Mesenchymal stem cell (in vitro differentiated cells and primary cell): ENCODE measurements around the gene FNDC3B.

ENCODE experiments used
- DNase-seq: peaks from one replicate; pipeline ENCODE4 v3.0.0-alpha.2; 2013
- H2AFZ ChIP-seq: one replicate; pipeline ENCODE4 v1.6.1; 2013; ENCODE audit warnings: low read depth, mild to moderate bottlenecking, control low read depth, inconsistent platforms, low read length, moderate library complexity
- H2AK5ac ChIP-seq: 2 replicates; pipeline ENCODE4 v1.6.1; 2013; ENCODE audit warnings: low read length, moderate library complexity, mild to moderate bottlenecking, inconsistent platforms; ENCODE audit not compliant: severe bottlenecking
- H2BK120ac ChIP-seq: one replicate; pipeline ENCODE4 v1.6.1; 2013; ENCODE audit warnings: low read depth, mild to moderate bottlenecking, inconsistent platforms, low read length, moderate library complexity
- H2BK12ac ChIP-seq, 2 experiments: one replicate each; pipeline ENCODE4 v1.6.1; 2013; ENCODE audit warnings: inconsistent platforms in 2 of 2, low read length in 2 of 2, mild to moderate bottlenecking in 2 of 2, moderate library complexity in 2 of 2, control low read depth in 1 of 2
- H2BK15ac ChIP-seq: one replicate; pipeline ENCODE4 v1.6.1; 2013; ENCODE audit warnings: mild to moderate bottlenecking, low read depth, inconsistent platforms; ENCODE audit not compliant: poor library complexity, severe bottlenecking
- H2BK5ac ChIP-seq: 2 replicates; pipeline ENCODE4 v1.6.1; 2013; ENCODE audit warnings: low read depth, mild to moderate bottlenecking, low read length, control low read depth, inconsistent platforms; ENCODE audit not compliant: poor library complexity, severe bottlenecking
- H3K14ac ChIP-seq, 2 experiments: one replicate each; pipeline ENCODE4 v1.6.1; 2013; ENCODE audit warnings: inconsistent platforms in 2 of 2, low read length in 2 of 2, control low read depth in 1 of 2, mild to moderate bottlenecking in 1 of 2, moderate library complexity in 1 of 2
- H3K18ac ChIP-seq, 2 experiments: one replicate each; pipeline ENCODE4 v1.6.1; 2013; ENCODE audit warnings: inconsistent platforms in 2 of 2, low read length in 2 of 2, control low read depth in 1 of 2, low read depth in 1 of 2, mild to moderate bottlenecking in 1 of 2
- H3K23ac ChIP-seq, 2 experiments: one replicate each; pipeline ENCODE4 v1.6.1; 2013; ENCODE audit warnings: inconsistent platforms in 2 of 2, low read length in 2 of 2, mild to moderate bottlenecking in 2 of 2, moderate library complexity in 2 of 2, control low read depth in 1 of 2
- H3K27ac ChIP-seq: 2 replicates; pipeline ENCODE4 v1.5.1; 2013; ENCODE audit warnings: mild to moderate bottlenecking, moderate library complexity, low read length, control low read depth, inconsistent platforms; ENCODE audit not compliant: poor library complexity, severe bottlenecking
- H3K27me3 ChIP-seq, 2 experiments: 2 replicates each; pipeline versions ENCODE4 v1.6.1 to v1.7.0; 2013; ENCODE audit warnings: low read length in 2 of 2, mild to moderate bottlenecking in 2 of 2, moderate library complexity in 2 of 2, control low read depth in 1 of 2, inconsistent platforms in 1 of 2; ENCODE audit not compliant: control insufficient read depth in 1 of 2, insufficient read depth in 1 of 2
- H3K36me3 ChIP-seq, 2 experiments: 2 replicates each; pipeline versions ENCODE4 v1.6.1 to v1.7.0; 2013; ENCODE audit warnings: low read length in 2 of 2, control low read depth in 1 of 2, inconsistent platforms in 1 of 2, low read depth in 1 of 2, mild to moderate bottlenecking in 1 of 2; ENCODE audit not compliant: insufficient read depth in 2 of 2, control insufficient read depth in 1 of 2
- H3K4ac ChIP-seq, 2 experiments: one replicate each; pipeline ENCODE4 v1.6.1; 2013; ENCODE audit warnings: inconsistent platforms in 2 of 2, low read length in 2 of 2, mild to moderate bottlenecking in 2 of 2, moderate library complexity in 2 of 2, control low read depth in 1 of 2, low read depth in 1 of 2
- H3K4me1 ChIP-seq: 2 replicates; pipeline ENCODE4 v1.6.1; 2013; ENCODE audit warnings: low read depth, low read length, control low read depth; ENCODE audit not compliant: control insufficient read depth, insufficient read depth
- H3K4me2 ChIP-seq: 2 replicates; pipeline ENCODE4 v1.6.1; 2013; ENCODE audit warnings: low read length, mild to moderate bottlenecking, inconsistent platforms; ENCODE audit not compliant: poor library complexity, severe bottlenecking
- H3K4me3 ChIP-seq, 2 experiments: 2 replicates each; pipeline versions ENCODE4 v1.5.1 to v1.7.0; 2013; ENCODE audit warnings: low read length in 2 of 2, mild to moderate bottlenecking in 2 of 2, control low read depth in 1 of 2, low read depth in 1 of 2; ENCODE audit not compliant: insufficient read depth in 1 of 2
- H3K79me1 ChIP-seq: replicated peaks from 2 replicates; pipeline ENCODE4 v1.6.1; 2013; ENCODE audit warnings: mild to moderate bottlenecking, control low read depth, low read length, inconsistent platforms; ENCODE audit not compliant: poor library complexity, severe bottlenecking
- H3K9ac ChIP-seq: 2 replicates; pipeline ENCODE4 v1.7.0; 2013; ENCODE audit warnings: mild to moderate bottlenecking, low read length, moderate library complexity
- H3K9me3 ChIP-seq: 2 replicates; pipeline ENCODE4 v1.7.0; 2013; ENCODE audit warnings: mild to moderate bottlenecking, low read length; ENCODE audit not compliant: control insufficient read depth
- H4K8ac ChIP-seq: one replicate; pipeline ENCODE4 v1.6.1; 2013; ENCODE audit warnings: inconsistent platforms, mild to moderate bottlenecking, low read length, moderate library complexity
- H4K91ac ChIP-seq: one replicate; pipeline ENCODE4 v1.6.1; 2013; ENCODE audit warnings: mild to moderate bottlenecking, low read length, inconsistent platforms
- WGBS: methylation state at CpG from one replicate; pipeline ENCODE4 v1.1.7; 2013; ENCODE audit warnings: mixed read lengths; 5-methylcytosine and 5-hydroxymethylcytosine counted together

The FNDC3B gene

GRCh38 chr3:172187511-172187910 lies 148.1 kb downstream of the FNDC3B start:
- H4K91ac ChIP-seq, result no peak overlapping the region
- no peaks in the 10 kb centered on the region for H3K9me3 ChIP-seq
- no peak overlapping the region for H2AFZ ChIP-seq
- no peak overlapping the region for H2BK15ac ChIP-seq
- H3K23ac ChIP-seq, result no peak overlapping the region
- no peaks in the 10 kb centered on the region for H3K79me1 ChIP-seq
- WGBS, result 100% methylated on average over 4 of the region's 6 CpGs
- no peak overlapping the region for H3K18ac ChIP-seq
- no peak overlapping the region for H3K27ac ChIP-seq
- H2BK12ac ChIP-seq, result no peak overlapping the region
- H3K4me3 ChIP-seq, result no peak overlapping the region
- H3K4me1 ChIP-seq, result no peaks in the 10 kb centered on the region
- no peak overlapping the region for H2BK120ac ChIP-seq
- H4K8ac ChIP-seq, result no peak overlapping the region
- H2BK5ac ChIP-seq, result no peak overlapping the region
- no peaks in the 10 kb centered on the region for H3K27me3 ChIP-seq
- peaks cover 0 to 3% of the 10 kb centered on the region in 2 experiments for H3K36me3 ChIP-seq
- H3K4ac ChIP-seq, result no peak overlapping the region
- no peak overlapping the region for H3K14ac ChIP-seq
- no peak overlapping the region for H3K9ac ChIP-seq
- H2AK5ac ChIP-seq, result no peak overlapping the region
- DNase-seq, result no peak
- no peak overlapping the region for H3K4me2 ChIP-seq

- no peak overlapping the region for H4K8ac ChIP-seq
- H2BK120ac ChIP-seq, result no peak overlapping the region
- H3K4me3 ChIP-seq, result no peak overlapping the region
- H4K91ac ChIP-seq, result no peak overlapping the region
- no peak overlapping the region for H3K27ac ChIP-seq
- no peak for DNase-seq
- H3K4ac ChIP-seq, result no peak overlapping the region
- no peak overlapping the region for H3K9ac ChIP-seq
- H3K23ac ChIP-seq, result no peak overlapping the region
- no peaks in the 10 kb centered on the region for H3K79me1 ChIP-seq
- H2AK5ac ChIP-seq, result no peak overlapping the region
- H3K14ac ChIP-seq, result no peak overlapping the region
- no peak overlapping the region for H2AFZ ChIP-seq
- H3K27me3 ChIP-seq, result no peaks in the 10 kb centered on the region
- H2BK5ac ChIP-seq, result no peak overlapping the region
- no peak overlapping the region for H3K4me2 ChIP-seq
- H2BK15ac ChIP-seq, result no peak overlapping the region
- H2BK12ac ChIP-seq, result no peak overlapping the region
- WGBS, result 98% methylated on average over 10 of the region's 11 CpGs
- H3K18ac ChIP-seq, result no peak overlapping the region
- H3K9me3 ChIP-seq, result no peaks in the 10 kb centered on the region
- H3K4me1 ChIP-seq, result no peaks in the 10 kb centered on the region
- peaks cover 0 to 3% of the 10 kb centered on the region in 2 experiments for H3K36me3 ChIP-seq
Measured at GRCh38 chr3:172188511-172188910, 149.1 kb downstream of the FNDC3B start.

- Histone ChIP-seq H3K4me2 (no peak overlapping the region), H2BK5ac (no peak overlapping the region), H3K4me1 (no peaks in the 10 kb centered on the region), H3K4me3 (no peak overlapping the region), H3K23ac (no peak overlapping the region), H2BK15ac (no peak overlapping the region), H2AK5ac (no peak overlapping the region), H3K36me3 (peaks cover 0 to 3% of the 10 kb centered on the region in 2 experiments), H3K4ac (no peak overlapping the region), H3K27ac (no peak overlapping the region), H3K14ac (no peak overlapping the region), H2BK120ac (no peak overlapping the region), H3K9ac (no peak overlapping the region), H3K9me3 (no peaks in the 10 kb centered on the region), H2AFZ (no peak overlapping the region), H2BK12ac (no peak overlapping the region), H4K91ac (no peak overlapping the region), H4K8ac (no peak overlapping the region), H3K27me3 (no peaks in the 10 kb centered on the region), H3K18ac (no peak overlapping the region), H3K79me1 (no peaks in the 10 kb centered on the region)
- DNase-seq, result no peak
- 100% methylated on average over 1 of the region's 2 CpGs for WGBS
Measured at GRCh38 chr3:172189213-172189612, 149.8 kb downstream of the FNDC3B start.

GRCh38 chr3:172189987-172190603 lies 150.7 kb downstream of the FNDC3B start:
- H2AFZ ChIP-seq, result no peak overlapping the region
- H3K4me1 ChIP-seq, result no peaks in the 10 kb centered on the region
- no peaks in the 10 kb centered on the region for H3K27me3 ChIP-seq
- no peak overlapping the region for H2BK15ac ChIP-seq
- no peak overlapping the region for H3K9ac ChIP-seq
- H4K8ac ChIP-seq, result no peak overlapping the region
- H3K4ac ChIP-seq, result no peak overlapping the region
- H3K23ac ChIP-seq, result no peak overlapping the region
- H3K18ac ChIP-seq, result no peak overlapping the region
- peaks cover 0 to 3% of the 10 kb centered on the region in 2 experiments for H3K36me3 ChIP-seq
- no peak overlapping the region for H3K27ac ChIP-seq
- H3K4me3 ChIP-seq, result no peak overlapping the region
- no peak overlapping the region for H2BK12ac ChIP-seq
- H3K4me2 ChIP-seq, result no peak overlapping the region
- H3K9me3 ChIP-seq, result no peaks in the 10 kb centered on the region
- H2AK5ac ChIP-seq, result no peak overlapping the region
- no peak overlapping the region for H4K91ac ChIP-seq
- WGBS, result 92% methylated on average over 6 of the region's 7 CpGs
- no peak overlapping the region for H2BK5ac ChIP-seq
- H3K14ac ChIP-seq, result no peak overlapping the region
- no peak for DNase-seq
- H2BK120ac ChIP-seq, result no peak overlapping the region
- H3K79me1 ChIP-seq, result no peaks in the 10 kb centered on the region
